Lower leg skin (tissue), 3 donors: ENCODE results near the gene MPST.

Experiments used
- POLR2A ChIP-seq, 2 donors: fragments of 450-650 bp; IDR thresholded peaks; one replicate each; pipeline ENCODE4 v1.6.1; 2016 to 2017; ENCODE audit warnings: antibody characterized with exemption in 2 of 2, mild to moderate bottlenecking in 1 of 2, moderate library complexity in 1 of 2
- TF ChIP-seq, protein P1 (sequence below), 3 donors: fragments of 450-650 bp; IDR thresholded peaks; one replicate each; pipeline ENCODE4 v1.5.1; 2016; ENCODE audit warnings: antibody characterized with exemption in 3 of 3, mild to moderate bottlenecking in 3 of 3, moderate library complexity in 2 of 3

DNA sequence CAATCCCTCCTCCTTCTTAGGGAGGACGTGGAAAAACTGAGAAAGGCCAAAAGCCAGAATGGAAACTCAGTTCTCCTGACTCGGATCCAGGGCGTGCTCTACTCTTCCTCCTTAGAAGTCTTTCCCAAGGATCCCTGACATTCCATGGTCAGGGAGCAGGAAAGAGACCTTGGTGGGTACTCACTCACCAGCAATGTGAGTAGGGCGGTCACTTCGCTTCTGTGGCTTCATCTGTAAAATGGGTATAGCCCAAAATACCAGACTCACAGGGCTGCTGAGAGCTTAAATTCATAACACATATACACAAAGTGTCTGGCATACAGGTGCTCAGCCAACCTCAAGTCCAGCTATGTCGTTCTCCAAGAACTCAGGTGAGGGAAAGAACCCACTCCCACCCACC, 31.4 kb downstream of the MPST start:
- no peak for TF ChIP-seq POLR2A (IDR thresholded peaks at IDR 0.05)
- TF ChIP-seq, protein P1, sequence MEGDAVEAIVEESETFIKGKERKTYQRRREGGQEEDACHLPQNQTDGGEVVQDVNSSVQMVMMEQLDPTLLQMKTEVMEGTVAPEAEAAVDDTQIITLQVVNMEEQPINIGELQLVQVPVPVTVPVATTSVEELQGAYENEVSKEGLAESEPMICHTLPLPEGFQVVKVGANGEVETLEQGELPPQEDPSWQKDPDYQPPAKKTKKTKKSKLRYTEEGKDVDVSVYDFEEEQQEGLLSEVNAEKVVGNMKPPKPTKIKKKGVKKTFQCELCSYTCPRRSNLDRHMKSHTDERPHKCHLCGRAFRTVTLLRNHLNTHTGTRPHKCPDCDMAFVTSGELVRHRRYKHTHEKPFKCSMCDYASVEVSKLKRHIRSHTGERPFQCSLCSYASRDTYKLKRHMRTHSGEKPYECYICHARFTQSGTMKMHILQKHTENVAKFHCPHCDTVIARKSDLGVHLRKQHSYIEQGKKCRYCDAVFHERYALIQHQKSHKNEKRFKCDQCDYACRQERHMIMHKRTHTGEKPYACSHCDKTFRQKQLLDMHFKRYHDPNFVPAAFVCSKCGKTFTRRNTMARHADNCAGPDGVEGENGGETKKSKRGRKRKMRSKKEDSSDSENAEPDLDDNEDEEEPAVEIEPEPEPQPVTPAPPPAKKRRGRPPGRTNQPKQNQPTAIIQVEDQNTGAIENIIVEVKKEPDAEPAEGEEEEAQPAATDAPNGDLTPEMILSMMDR (IDR thresholded peaks at IDR 0.05) = no peak
